Fibroblast of villous mesenchyme (primary cell): Measurements from ENCODE around the gene RHEBL1. TPM values are rescaled to one million over a fixed set of nuclear protein-coding genes. Genes with fewer than 3 reads are reported as not detected.

ENCODE experiments used
- DNase-seq: peaks from one replicate; pipeline ENCODE4 v3.0.0-alpha.2; 2010; ENCODE audit warnings: low read depth
- H3K4me3 ChIP-seq: 2 replicates; pipeline ENCODE4 v1.5.1; 2011; ENCODE audit warnings: low read depth, mild to moderate bottlenecking, low read length
- total RNA-seq: library from RNA; depleted of rRNA; stranded (reverse); fragments of >200 nt; gene quantifications from 2 replicates; pipeline ENCODE4 v1.2.3, GENCODE V29; 2012
- TF ChIP-seq, protein P1 (sequence below): IDR thresholded peaks from 2 replicates; pipeline ENCODE4 v1.5.1; 2012; ENCODE audit warnings: low read depth, mild to moderate bottlenecking, low read length; ENCODE audit not compliant: insufficient read depth

Gene RHEBL1, protein sequence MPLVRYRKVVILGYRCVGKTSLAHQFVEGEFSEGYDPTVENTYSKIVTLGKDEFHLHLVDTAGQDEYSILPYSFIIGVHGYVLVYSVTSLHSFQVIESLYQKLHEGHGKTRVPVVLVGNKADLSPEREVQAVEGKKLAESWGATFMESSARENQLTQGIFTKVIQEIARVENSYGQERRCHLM
- 0.64 and 0.86 TPM in 2 replicates for total RNA-seq

DNA sequence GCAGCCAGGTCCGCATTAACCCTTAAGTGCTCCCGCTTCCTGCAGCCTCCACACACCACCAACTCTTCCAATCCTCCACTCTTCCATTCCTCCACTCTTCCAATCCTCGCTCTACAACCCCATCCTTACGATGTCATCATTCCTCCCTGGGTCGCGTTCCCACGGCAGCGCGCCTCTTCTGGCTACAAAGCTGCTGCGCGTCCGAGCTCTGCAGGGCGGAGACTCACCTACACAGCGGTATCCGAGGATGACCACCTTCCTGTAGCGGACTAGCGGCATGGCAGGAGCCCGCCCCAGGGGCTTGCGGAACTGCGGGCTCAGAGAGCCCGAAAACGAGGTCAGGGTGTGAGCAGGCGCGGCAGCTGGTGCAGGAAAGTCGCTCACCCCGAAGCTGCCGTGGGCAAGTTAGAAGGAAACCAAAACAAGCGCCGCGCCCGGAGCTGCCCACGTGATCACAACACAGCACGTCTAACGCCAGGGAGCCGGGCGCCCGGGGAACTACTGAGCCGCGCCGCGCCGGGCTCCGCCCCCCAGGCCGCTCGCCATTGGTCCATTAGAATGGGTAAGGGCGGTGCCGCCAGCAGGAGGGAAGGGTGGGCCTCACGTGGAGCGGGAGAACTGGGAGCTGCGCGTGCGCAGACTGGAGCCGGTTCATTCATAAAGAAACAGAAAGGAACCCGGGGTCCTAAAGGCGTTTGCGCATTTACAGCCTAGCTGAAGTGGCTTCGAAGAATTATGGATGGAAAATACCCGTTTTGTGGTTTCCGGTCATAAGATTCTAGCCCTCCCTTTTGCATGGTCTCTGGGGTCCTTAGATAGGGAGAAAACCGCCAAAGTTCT is at the start of gene RHEBL1:
Gene RHEBL1, minus strand, starts transcription at position 473 of the 840 bp plus-strand sequence. Its CDS starts 194 bp downstream, at position 279.
- peak; percentile 98 for DNase-seq
- TF ChIP-seq, protein P1, sequence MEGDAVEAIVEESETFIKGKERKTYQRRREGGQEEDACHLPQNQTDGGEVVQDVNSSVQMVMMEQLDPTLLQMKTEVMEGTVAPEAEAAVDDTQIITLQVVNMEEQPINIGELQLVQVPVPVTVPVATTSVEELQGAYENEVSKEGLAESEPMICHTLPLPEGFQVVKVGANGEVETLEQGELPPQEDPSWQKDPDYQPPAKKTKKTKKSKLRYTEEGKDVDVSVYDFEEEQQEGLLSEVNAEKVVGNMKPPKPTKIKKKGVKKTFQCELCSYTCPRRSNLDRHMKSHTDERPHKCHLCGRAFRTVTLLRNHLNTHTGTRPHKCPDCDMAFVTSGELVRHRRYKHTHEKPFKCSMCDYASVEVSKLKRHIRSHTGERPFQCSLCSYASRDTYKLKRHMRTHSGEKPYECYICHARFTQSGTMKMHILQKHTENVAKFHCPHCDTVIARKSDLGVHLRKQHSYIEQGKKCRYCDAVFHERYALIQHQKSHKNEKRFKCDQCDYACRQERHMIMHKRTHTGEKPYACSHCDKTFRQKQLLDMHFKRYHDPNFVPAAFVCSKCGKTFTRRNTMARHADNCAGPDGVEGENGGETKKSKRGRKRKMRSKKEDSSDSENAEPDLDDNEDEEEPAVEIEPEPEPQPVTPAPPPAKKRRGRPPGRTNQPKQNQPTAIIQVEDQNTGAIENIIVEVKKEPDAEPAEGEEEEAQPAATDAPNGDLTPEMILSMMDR, result peak; percentile 24
- peak within 1 kb of the TSS; percentile 92 for H3K4me3 ChIP-seq

DNA sequence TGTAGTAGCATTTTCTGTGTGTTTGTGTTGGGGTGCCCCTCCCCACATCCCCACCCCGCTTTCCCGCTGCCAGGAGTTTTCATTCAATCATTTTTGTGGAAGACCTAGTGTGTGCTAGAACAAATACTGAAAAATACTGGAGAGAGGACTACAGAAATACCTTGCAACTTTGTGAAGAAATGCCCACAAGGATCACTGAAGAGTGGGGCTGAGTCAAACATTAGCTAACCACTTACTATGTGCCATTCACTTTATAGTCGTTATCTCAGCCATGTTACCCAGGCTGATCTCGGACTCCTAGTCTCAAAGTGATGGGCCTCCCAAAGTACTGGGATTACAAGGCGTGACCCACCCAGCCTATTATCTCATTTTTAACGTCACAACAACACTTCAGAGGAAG is 41.4 kb upstream of the RHEBL1 start:
- no peak for DNase-seq
- TF ChIP-seq, protein P1, result no peak
- peak overlapping the region; percentile 95 for H3K4me3 ChIP-seq

DNA sequence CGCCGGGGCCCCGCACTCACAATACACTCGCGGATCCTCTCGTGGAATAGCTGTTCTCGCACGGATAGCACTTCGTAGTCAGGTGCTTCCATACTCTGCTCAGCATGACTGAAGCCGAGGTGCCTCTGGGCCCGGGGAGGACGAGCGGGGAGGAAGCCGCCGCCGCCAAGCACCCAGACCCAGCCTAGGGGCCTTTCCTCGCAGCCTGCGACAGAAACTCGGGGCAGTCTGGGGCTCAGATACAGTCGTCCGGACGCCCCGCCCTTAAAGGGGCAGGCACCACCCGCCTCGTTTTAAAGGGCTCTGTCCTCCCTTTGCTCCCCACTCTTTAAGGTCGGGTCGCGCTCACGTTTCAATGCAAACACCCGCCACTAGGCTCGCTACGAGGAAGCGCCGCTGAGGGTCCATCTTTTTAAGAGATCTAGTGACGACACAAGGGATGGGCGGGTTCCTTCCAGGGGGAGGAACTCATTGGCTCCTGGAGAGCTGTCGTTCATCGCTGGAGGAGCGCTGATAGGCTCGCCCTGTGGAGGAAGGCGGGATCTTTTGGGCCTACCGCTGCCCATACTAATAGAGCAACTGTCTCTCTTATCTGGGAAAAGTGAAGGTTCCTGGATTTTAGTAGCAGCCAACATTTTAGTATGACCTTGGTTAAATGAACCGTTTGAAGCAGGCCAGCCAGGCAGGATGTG is 40.8 kb upstream of the RHEBL1 start, which contains the start of gene LMBR1L:
Gene LMBR1L, minus strand, starts transcription at position 384 of the 692 bp plus-strand sequence. Its CDS starts 292 bp downstream, at position 92.
- TF ChIP-seq, protein P1, result peak; percentile 51
- DNase-seq, result peak; percentile 99
- peak within 1 kb of the TSS; percentile 95 for H3K4me3 ChIP-seq

DNA sequence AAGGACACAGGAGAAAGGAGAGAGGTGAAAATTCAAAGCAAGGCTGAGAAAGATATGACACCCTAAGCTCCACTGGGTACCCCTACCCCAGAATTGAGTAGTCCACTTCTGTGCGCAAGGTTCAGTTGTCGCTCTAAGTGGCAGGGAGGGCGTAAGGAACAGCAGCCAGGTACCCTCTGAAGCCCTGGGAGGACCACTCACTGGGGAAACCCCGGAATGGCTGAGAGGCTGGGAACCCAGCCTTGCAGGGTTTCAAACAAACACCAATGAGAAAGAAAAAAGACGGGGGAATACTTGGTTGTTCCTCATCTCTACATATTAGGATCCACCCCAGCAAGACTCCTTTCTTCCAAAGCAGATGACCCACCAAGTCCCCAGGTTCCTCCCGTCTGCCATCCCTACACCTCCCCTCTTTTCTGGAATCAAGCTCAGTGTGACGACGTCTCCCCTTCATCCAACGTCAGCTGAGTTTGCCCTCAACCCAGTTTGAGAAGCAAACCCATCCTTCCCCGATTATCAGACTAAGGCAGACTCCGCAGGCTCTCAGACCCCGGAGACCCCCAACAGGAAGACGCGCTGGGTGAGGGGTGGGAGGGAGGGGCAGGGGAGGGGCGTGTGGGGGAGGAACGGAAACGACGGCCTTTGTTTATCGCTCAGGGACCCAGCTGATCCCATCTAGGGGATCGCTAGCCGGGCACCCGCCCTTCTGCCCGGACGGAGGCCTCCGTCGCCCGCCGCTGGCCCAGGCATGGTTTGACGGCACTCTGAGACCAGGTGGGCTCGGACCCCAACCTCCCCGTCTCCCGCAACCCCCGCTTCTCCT is 40.1 kb upstream of the RHEBL1 start:
- TF ChIP-seq, protein P1, result no peak
- peak overlapping the region; percentile 95 for H3K4me3 ChIP-seq
- no peak for DNase-seq

DNA sequence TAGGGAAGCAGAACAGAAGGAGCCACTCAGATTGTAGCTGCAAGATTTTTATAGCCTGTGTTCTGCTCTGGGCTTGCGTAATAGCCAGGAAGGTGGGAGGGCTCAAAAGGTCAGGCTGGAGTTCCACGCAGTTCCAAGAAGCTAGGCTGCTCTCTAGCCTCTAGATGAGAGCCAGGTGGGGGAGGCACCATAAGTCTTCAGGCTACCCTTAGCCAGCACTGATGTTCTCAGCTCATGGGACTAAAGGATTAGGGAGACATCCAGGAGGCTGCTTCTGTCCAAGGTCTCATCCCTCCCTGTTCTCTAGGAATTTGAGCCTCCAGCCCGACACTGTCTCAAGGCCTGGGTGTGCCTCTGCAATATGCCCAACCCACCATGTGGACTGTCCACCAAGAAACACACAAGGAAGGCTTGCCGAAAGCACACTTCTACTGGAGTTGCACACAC is 39.2 kb upstream of the RHEBL1 start:
- peak; percentile 89 for DNase-seq
- TF ChIP-seq, protein P1, result no peak
- H3K4me3 ChIP-seq, result peak overlapping the region; percentile 95
